Hindlimb muscle (tissue), 1 donor: ENCODE results near the gene DTNBP1. TPM values are rescaled to one million over a fixed set of nuclear protein-coding genes. Genes with fewer than 3 reads are reported as not detected.

ENCODE experiments used
- DNase-seq: peaks from one replicate; pipeline ENCODE4 v3.0.0-alpha.2; 2013
- polyA plus RNA-seq: library from polyadenylated mRNA; unstranded; fragments of 120-200 nt; gene quantifications from one replicate; pipeline ENCODE4 v1.2.1, GENCODE V29; 2013; ENCODE audit not compliant: insufficient read length

DTNBP1 gene
- polyA plus RNA-seq, 1 donor = 21.3 TPM

- no peak for DNase-seq
Observed at GRCh38 chr6:15499125-15499524, 163.7 kb downstream of the DTNBP1 start.

GRCh38 chr6:15498640-15499039 is 164.2 kb downstream of the DTNBP1 start:
- DNase-seq = no peak

GRCh38 chr6:15496345-15497131 is 166.3 kb downstream of the DTNBP1 start:
- no peak for DNase-seq

- DNase-seq = no peak
Observed at GRCh38 chr6:15495375-15495901, 167.4 kb downstream of the DTNBP1 start.

GRCh38 chr6:15493437-15494168 is 169.2 kb downstream of the DTNBP1 start:
- no peak for DNase-seq

- no peak for DNase-seq
Observed at GRCh38 chr6:15491986-15492269, 170.9 kb downstream of the DTNBP1 start.

GRCh38 chr6:15491255-15491985 is 171.4 kb downstream of the DTNBP1 start:
- DNase-seq = peak; percentile 70

- DNase-seq = no peak
Observed at GRCh38 chr6:15490242-15491100, 172.4 kb downstream of the DTNBP1 start.

- no peak for DNase-seq
Observed at GRCh38 chr6:15489261-15489962, 173.4 kb downstream of the DTNBP1 start.

- DNase-seq = no peak
Observed at GRCh38 chr6:15487262-15487661, 175.6 kb downstream of the DTNBP1 start.

- no peak for DNase-seq
Observed at GRCh38 chr6:15485936-15486335, 176.9 kb downstream of the DTNBP1 start.

GRCh38 chr6:15484821-15485220 is 178.0 kb downstream of the DTNBP1 start:
- DNase-seq = no peak

GRCh38 chr6:15484140-15484539 is 178.7 kb downstream of the DTNBP1 start:
- no peak for DNase-seq

GRCh38 chr6:15483060-15483459 is 179.8 kb downstream of the DTNBP1 start:
- DNase-seq = no peak

GRCh38 chr6:15481390-15482291 is 181.2 kb downstream of the DTNBP1 start:
- DNase-seq = no peak

- no peak for DNase-seq
Observed at GRCh38 chr6:15480525-15480924, 182.3 kb downstream of the DTNBP1 start.

- DNase-seq = no peak
Observed at GRCh38 chr6:15479761-15480160, 183.1 kb downstream of the DTNBP1 start.

GRCh38 chr6:15477746-15478145 is 185.1 kb downstream of the DTNBP1 start:
- DNase-seq = no peak

GRCh38 chr6:15476631-15477380 is 186.0 kb downstream of the DTNBP1 start:
- DNase-seq = no peak

- DNase-seq = no peak
Observed at GRCh38 chr6:15475872-15476271, 187.0 kb downstream of the DTNBP1 start.
